Mesothelial cell of epicardium (in vitro differentiated cells): ENCODE measurements around the gene SMARCA5. TPM values are rescaled to one million over a fixed set of nuclear protein-coding genes. Genes with fewer than 3 reads are reported as not detected.

Experiments
- DNase-seq, 2 experiments: peaks; one replicate each; pipeline ENCODE4 v3.0.0; 2021; ENCODE audit warnings: low spot score in 2 of 2; ENCODE audit not compliant: unreplicated experiment in 2 of 2
- H3K27ac Mint-ChIP-seq: 2 replicates; pipeline ENCODE4 v1.8.0; 2021; ENCODE audit warnings: mixed read lengths
- H3K27me3 Mint-ChIP-seq: 2 replicates; pipeline ENCODE4 v1.8.0; 2021; ENCODE audit warnings: low read depth, mixed read lengths
- H3K36me3 Mint-ChIP-seq: 2 replicates; pipeline ENCODE4 v1.8.0; 2021; ENCODE audit warnings: mixed read lengths
- H3K4me1 Mint-ChIP-seq: 2 replicates; pipeline ENCODE4 v1.8.0; 2021; ENCODE audit warnings: mixed read lengths
- H3K4me3 Mint-ChIP-seq: 2 replicates; pipeline ENCODE4 v1.8.0; 2021; ENCODE audit warnings: mild to moderate bottlenecking, moderate library complexity, mixed read lengths
- H3K9me3 Mint-ChIP-seq: 2 replicates; pipeline ENCODE4 v1.8.0; 2021; ENCODE audit warnings: mixed read lengths
- total RNA-seq: library from RNA; stranded (reverse); gene quantifications from 3 replicates; pipeline ENCODE4 v1.2.1, GENCODE V29; 2021
- TF ChIP-seq, protein P1 (sequence below): fragments of 200-600 bp; sonication (generic); IDR thresholded peaks from one replicate; pipeline ENCODE4 v1.5.0; 2021; ENCODE audit warnings: antibody characterized with exemption; ENCODE audit not compliant: unreplicated experiment

Gene SMARCA5
- total RNA-seq, 1 donor from 2014 or later, result 58.3 TPM

DNA sequence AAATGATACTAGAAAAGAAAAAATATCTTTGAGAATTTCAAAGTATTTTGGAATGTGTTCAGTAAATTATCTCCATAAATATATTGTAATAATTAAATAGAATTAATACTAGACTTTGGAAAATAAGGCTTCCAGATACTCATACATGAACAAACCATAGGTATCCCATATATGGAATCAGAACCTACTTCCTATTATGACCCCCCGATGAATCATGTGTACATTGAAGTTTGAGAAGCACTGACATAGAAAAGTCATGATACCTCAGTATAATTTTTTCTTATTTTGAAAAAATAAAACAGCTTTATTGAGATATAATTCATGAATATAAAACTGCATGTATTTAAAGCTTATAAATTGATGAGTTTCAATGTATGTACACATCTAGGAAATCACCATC, 27.2 kb upstream of the SMARCA5 start:
- peaks cover 15% of the 10 kb centered on the region for H3K9me3 Mint-ChIP-seq
- H3K4me1 Mint-ChIP-seq, result no peaks in the 10 kb centered on the region
- no peak for DNase-seq
- no peak overlapping the region for H3K4me3 Mint-ChIP-seq
- H3K36me3 Mint-ChIP-seq, result no peaks in the 10 kb centered on the region
- peaks cover 5% of the 10 kb centered on the region for H3K27me3 Mint-ChIP-seq
- H3K27ac Mint-ChIP-seq, result no peak overlapping the region
- TF ChIP-seq, protein P1, sequence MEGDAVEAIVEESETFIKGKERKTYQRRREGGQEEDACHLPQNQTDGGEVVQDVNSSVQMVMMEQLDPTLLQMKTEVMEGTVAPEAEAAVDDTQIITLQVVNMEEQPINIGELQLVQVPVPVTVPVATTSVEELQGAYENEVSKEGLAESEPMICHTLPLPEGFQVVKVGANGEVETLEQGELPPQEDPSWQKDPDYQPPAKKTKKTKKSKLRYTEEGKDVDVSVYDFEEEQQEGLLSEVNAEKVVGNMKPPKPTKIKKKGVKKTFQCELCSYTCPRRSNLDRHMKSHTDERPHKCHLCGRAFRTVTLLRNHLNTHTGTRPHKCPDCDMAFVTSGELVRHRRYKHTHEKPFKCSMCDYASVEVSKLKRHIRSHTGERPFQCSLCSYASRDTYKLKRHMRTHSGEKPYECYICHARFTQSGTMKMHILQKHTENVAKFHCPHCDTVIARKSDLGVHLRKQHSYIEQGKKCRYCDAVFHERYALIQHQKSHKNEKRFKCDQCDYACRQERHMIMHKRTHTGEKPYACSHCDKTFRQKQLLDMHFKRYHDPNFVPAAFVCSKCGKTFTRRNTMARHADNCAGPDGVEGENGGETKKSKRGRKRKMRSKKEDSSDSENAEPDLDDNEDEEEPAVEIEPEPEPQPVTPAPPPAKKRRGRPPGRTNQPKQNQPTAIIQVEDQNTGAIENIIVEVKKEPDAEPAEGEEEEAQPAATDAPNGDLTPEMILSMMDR, result no peak

DNA sequence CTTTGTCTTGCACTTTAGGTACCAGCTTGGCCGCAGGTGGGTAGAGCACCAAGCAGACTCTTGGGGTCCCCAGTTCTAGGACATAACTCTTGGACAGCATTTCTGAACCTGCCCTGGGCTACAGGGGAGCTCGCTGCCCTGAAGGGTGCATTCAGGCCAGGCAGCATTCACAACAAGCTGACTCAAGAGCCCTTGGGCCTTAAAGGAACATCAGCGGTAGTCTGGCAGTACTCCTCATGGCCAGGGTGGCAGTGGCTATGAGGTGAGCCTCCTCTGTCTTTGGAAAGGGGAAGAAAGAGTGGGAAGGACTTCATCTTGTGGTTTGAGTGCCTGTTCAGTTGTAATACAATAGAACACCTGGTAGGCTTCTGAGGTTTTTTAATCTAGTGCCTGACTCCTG, 24.8 kb upstream of the SMARCA5 start:
- Mint-ChIP-seq H3K4me3 (no peak overlapping the region), H3K9me3 (peaks cover 34% of the 10 kb centered on the region), H3K4me1 (no peaks in the 10 kb centered on the region), H3K27me3 (peaks cover 5% of the 10 kb centered on the region), H3K27ac (no peak overlapping the region), H3K36me3 (no peaks in the 10 kb centered on the region)
- TF ChIP-seq, protein P1, result no peak
- no peak for DNase-seq

DNA sequence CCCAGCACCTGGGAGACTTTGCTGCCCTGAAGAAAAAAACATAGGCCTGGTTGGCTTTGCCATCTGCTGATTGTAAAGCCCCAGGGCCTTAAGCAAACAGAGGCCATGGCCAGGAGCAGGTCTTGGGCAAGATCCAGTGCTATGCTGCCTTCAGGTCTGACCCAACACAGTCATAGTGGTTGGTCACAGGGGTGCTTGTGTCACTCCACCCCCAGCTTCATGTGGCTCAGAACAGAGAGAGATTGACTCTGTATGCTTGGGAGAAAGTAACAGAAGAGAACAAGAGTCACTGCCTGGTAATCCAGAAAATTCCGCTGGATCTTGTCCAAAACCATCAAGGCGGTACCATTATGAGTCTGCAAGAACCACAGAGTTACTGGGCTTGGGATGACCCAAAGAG, 24.4 kb upstream of the SMARCA5 start:
- no peaks in the 10 kb centered on the region for H3K4me1 Mint-ChIP-seq
- H3K36me3 Mint-ChIP-seq, result no peaks in the 10 kb centered on the region
- peaks cover 5% of the 10 kb centered on the region for H3K27me3 Mint-ChIP-seq
- DNase-seq, result no peak
- H3K27ac Mint-ChIP-seq, result no peak overlapping the region
- H3K9me3 Mint-ChIP-seq, result peaks cover 34% of the 10 kb centered on the region
- no peak overlapping the region for H3K4me3 Mint-ChIP-seq
- TF ChIP-seq, protein P1, result no peak

DNA sequence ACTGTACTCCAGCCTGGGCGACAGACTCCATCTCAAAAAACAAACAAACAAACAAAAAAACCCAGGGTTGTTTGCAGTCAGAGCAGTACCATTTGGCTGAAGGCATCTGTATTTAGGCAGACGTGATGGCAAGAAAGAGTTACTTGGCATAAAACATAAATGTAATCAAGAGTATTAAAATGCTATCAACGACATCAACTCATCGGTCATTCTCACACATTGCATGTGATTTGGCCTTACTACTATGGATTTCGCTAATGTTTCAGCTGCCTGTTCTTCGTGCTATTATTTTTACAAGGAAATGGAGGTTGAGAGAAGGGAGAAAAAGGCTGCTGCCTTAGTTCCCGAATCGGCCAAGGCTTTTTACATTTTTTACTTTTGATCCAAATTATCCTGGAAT, 15.5 kb upstream of the SMARCA5 start:
- Mint-ChIP-seq H3K36me3 (no peaks in the 10 kb centered on the region), H3K27me3 (no peaks in the 10 kb centered on the region), H3K4me1 (no peaks in the 10 kb centered on the region), H3K4me3 (no peak overlapping the region), H3K9me3 (peaks cover 5% of the 10 kb centered on the region), H3K27ac (no peak overlapping the region)
- TF ChIP-seq, protein P1, result no peak
- no peak for DNase-seq

DNA sequence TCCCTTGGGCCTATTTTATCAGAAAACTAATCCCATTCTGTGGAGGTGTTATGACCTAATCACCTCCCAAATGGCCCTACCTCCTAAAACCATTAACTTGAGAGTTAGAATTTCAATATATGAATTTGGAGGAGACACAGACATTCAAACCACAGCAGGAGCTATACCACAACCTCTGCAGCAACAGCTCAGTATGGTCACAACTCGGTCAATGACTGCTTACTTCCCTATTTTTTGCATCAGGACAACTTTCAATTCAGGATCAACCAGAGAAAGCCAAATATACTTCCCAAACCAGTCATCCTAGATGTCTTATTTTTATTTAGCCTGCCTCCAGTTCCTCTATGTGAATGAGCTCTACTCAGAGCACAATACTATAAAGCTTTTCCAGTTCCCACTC, 11.3 kb upstream of the SMARCA5 start:
- Mint-ChIP-seq H3K36me3 (no peaks in the 10 kb centered on the region), H3K27ac (no peak overlapping the region), H3K27me3 (peaks cover 4% of the 10 kb centered on the region), H3K4me3 (no peak overlapping the region), H3K4me1 (no peaks in the 10 kb centered on the region), H3K9me3 (no peaks in the 10 kb centered on the region)
- no peak for DNase-seq
- TF ChIP-seq, protein P1, result no peak

DNA sequence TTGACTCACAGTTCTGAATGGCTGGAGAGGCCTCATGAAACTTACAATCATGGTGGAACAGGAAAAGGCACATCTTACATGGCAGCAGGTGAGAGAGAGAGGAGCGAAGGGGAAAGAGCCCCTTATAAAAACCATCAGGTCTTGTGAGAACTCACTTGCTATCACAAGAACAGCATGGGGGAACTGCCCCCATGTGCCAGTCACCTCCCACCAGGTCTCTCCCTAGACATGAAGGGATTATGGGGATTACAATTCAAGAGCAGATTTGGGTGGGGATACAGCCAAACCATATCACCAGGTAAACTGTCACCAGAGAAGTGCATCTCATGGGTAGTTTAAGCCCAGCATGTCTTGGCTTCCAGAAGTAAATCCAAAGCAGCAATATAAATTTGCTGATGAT, 7.5 kb upstream of the SMARCA5 start:
- Mint-ChIP-seq H3K9me3 (no peaks in the 10 kb centered on the region), H3K4me1 (no peaks in the 10 kb centered on the region), H3K4me3 (no peak overlapping the region), H3K27me3 (peaks cover 30% of the 10 kb centered on the region), H3K27ac (no peak overlapping the region), H3K36me3 (no peaks in the 10 kb centered on the region)
- TF ChIP-seq, protein P1, result no peak
- DNase-seq, result no peak
